Measurements from ENCODE around the gene ALG3. TPM values are rescaled to one million over a fixed set of nuclear protein-coding genes. Genes with fewer than 3 reads are reported as not detected.

Gene ALG3
- total RNA-seq, 1 experiment from 2014 or later, result 72.7 TPM

DNA sequence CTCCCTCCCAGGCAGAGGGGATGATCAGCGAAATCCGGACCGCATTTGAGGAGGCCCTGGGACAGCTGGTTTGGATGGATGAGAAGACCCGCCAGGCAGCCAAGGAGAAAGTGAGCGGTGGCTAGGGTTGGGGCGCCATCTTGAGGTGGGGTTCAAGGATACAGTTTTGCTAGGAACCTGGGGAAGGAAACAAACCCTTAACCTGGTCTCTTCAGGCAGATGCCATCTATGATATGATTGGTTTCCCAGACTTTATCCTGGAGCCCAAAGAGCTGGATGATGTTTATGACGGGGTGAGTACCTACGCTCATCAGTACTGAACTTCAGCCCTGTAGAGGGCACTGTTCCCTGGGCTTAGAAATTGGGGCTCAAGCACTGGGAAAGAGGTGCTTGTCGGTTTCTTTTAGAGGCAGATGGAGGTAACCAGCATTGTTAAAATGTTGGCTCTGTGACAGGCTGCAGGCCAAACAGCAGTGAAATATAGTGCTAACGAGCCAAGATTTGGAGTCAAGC lies 40.7 kb upstream of the ALG3 start:
- in situ Hi-C loops (cut with HindIII; ENCODE audit: low pct_unique_long_range_greater_than_20kb, low sequenced_read_pairs), result no loop called here
- no peak overlapping the region for H3K4me3 ChIP-seq (ENCODE audit: low read depth in 2 of 2, low read length in 2 of 2)
- no peaks in the 10 kb centered on the region for H3K4me1 ChIP-seq (ENCODE audit: control insufficient read depth, insufficient read depth, low read length)
- POLR2A ChIA-PET, result no interaction called here
- no peaks in the 10 kb centered on the region for H3K9me3 ChIP-seq (ENCODE audit: control insufficient read depth, insufficient read depth, low read depth, low read length)
- BruUV-seq (replicated peaks), result no TSS peak
- peak; percentile 43 for DNase-seq (ENCODE audit: low read depth, low spot score)
- ATAC-seq, result peak; percentile 83
- TF ChIP-seq, protein P1, sequence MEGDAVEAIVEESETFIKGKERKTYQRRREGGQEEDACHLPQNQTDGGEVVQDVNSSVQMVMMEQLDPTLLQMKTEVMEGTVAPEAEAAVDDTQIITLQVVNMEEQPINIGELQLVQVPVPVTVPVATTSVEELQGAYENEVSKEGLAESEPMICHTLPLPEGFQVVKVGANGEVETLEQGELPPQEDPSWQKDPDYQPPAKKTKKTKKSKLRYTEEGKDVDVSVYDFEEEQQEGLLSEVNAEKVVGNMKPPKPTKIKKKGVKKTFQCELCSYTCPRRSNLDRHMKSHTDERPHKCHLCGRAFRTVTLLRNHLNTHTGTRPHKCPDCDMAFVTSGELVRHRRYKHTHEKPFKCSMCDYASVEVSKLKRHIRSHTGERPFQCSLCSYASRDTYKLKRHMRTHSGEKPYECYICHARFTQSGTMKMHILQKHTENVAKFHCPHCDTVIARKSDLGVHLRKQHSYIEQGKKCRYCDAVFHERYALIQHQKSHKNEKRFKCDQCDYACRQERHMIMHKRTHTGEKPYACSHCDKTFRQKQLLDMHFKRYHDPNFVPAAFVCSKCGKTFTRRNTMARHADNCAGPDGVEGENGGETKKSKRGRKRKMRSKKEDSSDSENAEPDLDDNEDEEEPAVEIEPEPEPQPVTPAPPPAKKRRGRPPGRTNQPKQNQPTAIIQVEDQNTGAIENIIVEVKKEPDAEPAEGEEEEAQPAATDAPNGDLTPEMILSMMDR (IDR thresholded peaks at IDR 0.05), result peak; percentile 96
- TF ChIP-seq, protein P2, sequence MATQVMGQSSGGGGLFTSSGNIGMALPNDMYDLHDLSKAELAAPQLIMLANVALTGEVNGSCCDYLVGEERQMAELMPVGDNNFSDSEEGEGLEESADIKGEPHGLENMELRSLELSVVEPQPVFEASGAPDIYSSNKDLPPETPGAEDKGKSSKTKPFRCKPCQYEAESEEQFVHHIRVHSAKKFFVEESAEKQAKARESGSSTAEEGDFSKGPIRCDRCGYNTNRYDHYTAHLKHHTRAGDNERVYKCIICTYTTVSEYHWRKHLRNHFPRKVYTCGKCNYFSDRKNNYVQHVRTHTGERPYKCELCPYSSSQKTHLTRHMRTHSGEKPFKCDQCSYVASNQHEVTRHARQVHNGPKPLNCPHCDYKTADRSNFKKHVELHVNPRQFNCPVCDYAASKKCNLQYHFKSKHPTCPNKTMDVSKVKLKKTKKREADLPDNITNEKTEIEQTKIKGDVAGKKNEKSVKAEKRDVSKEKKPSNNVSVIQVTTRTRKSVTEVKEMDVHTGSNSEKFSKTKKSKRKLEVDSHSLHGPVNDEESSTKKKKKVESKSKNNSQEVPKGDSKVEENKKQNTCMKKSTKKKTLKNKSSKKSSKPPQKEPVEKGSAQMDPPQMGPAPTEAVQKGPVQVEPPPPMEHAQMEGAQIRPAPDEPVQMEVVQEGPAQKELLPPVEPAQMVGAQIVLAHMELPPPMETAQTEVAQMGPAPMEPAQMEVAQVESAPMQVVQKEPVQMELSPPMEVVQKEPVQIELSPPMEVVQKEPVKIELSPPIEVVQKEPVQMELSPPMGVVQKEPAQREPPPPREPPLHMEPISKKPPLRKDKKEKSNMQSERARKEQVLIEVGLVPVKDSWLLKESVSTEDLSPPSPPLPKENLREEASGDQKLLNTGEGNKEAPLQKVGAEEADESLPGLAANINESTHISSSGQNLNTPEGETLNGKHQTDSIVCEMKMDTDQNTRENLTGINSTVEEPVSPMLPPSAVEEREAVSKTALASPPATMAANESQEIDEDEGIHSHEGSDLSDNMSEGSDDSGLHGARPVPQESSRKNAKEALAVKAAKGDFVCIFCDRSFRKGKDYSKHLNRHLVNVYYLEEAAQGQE (IDR thresholded peaks at IDR 0.05; ENCODE audit: insufficient read depth in 1 of 2, low read depth in 2 of 2, low read length in 1 of 2), result 0 out of 4 replicates have a peak, but pooled peaks of 1 of the 2 experiments have one; percentile 52
- TF ChIP-seq TCF7L2 (IDR thresholded peaks at IDR 0.05; ENCODE audit: low read depth, low read length) (no peak), SIN3A (IDR thresholded peaks at IDR 0.05; ENCODE audit: borderline replicate concordance, insufficient read depth, low read depth, low read length) (no peak), POLR2AphosphoS5 (IDR thresholded peaks at IDR 0.05; ENCODE audit: low read depth, low read length) (no peak)
- H3K27ac ChIP-seq (ENCODE audit: low read length), result no peak overlapping the region
- CTCF ChIA-PET, result interaction anchor here (0.6 kb wide), 2 partner anchors 82 to 394 kb away, joined by 4 to 9 read pairs; no protein-coding TSS in a partner anchor
- no peaks in the 10 kb centered on the region for H3K27me3 ChIP-seq (ENCODE audit: control insufficient read depth, insufficient read depth, low read length)
- H3K36me3 ChIP-seq (ENCODE audit: control insufficient read depth, insufficient read depth, low read length), result no peaks in the 10 kb centered on the region
- intact Hi-C loops (cut with micrococcal nuclease; ENCODE audit: unreplicated experiment), result loop anchor here (5.0 to 10.0 kb wide), 2 partner anchors 145 to 392 kb away; no protein-coding TSS in a partner anchor

DNA sequence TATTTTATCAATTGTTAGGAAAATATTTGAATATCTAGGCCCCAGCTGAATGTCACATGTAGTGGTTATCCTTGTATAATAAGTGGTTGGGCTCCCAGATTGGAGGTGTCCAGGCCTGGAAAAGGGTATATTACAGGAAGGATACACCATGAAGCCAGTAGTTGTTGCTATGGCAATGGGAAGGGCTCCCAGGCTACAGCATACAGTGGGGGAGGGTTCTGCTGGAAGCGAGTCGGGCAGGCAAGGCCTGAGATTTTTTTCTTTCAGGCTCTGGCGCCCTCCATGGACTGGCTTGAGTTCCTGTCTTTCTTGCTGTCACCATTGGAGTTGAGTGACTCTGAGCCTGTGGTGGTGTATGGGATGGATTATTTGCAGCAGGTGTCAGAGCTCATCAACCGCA lies 35.9 kb upstream of the ALG3 start:
- ATAC-seq (peak; percentile 88), DNase-seq (ENCODE audit: low read depth, low spot score) (no peak)
- in situ Hi-C loops (cut with HindIII; ENCODE audit: low pct_unique_long_range_greater_than_20kb, low sequenced_read_pairs) (no loop called here), intact Hi-C loops (cut with micrococcal nuclease; ENCODE audit: unreplicated experiment) (loop anchor here (5.0 to 10.0 kb wide), 2 partner anchors 140 to 387 kb away; no protein-coding TSS in a partner anchor)
- Histone ChIP-seq H3K4me1 (ENCODE audit: control insufficient read depth, insufficient read depth, low read length) (no peaks in the 10 kb centered on the region), H3K4me3 (ENCODE audit: low read depth in 2 of 2, low read length in 2 of 2) (no peak overlapping the region), H3K27me3 (ENCODE audit: control insufficient read depth, insufficient read depth, low read length) (no peaks in the 10 kb centered on the region), H3K9me3 (ENCODE audit: control insufficient read depth, insufficient read depth, low read depth, low read length) (no peaks in the 10 kb centered on the region), H3K36me3 (ENCODE audit: control insufficient read depth, insufficient read depth, low read length) (no peaks in the 10 kb centered on the region), H3K27ac (ENCODE audit: low read length) (no peak overlapping the region)
- no peak for TF ChIP-seq TCF7L2 (IDR thresholded peaks at IDR 0.05; ENCODE audit: low read depth, low read length)
- TF ChIP-seq, protein P1 (IDR thresholded peaks at IDR 0.05), result peak; percentile 81; the same call in 1 of the 2 replicates
- no TSS peak for BruUV-seq (replicated peaks)
- POLR2A ChIA-PET, result no interaction called here
- CTCF ChIA-PET, result interaction anchor here (0.7 to 1.2 kb wide), 2 partner anchors 57 to 388 kb away, joined by 3 to 7 read pairs; no protein-coding TSS in a partner anchor

Measured in Panc1 (cell line).